ENCODE measurements around the gene GNA12. TPM values are rescaled to one million over a fixed set of nuclear protein-coding genes. Genes with fewer than 3 reads are reported as not detected.

The GNA12 gene
- total and polyA plus RNA-seq, 10 of the 15 experiments (the other 5 are each of a cell fraction or from before 2014, with no cell fraction given): 1.9 to 51.8 (median 12.6) TPM

GRCh38 chr7:2806571-2806970 lies 37.5 kb downstream of the GNA12 start:
- no peak for DNase-seq (ENCODE audit: low read depth, low spot score)
- intact Hi-C loops (cut with micrococcal nuclease; ENCODE audit: unreplicated experiment) (no loop called here), in situ Hi-C loops (cut with MboI) (no loop called here)
- H3K9me3 ChIP-seq (replicated peaks; ENCODE audit: control insufficient read depth, insufficient read depth, low read length): no peaks in the 10 kb centered on the region
- no peaks in the 10 kb centered on the region; a peak in 1 of 4 replicates for H3K36me3 ChIP-seq (ENCODE audit: control insufficient read depth in 2 of 2, insufficient read depth in 2 of 2, low read length in 1 of 2)
- no peaks in the 10 kb centered on the region for H4K20me1 ChIP-seq (ENCODE audit: control insufficient read depth, insufficient read depth)
- WGBS (ENCODE audit: insufficient coverage, insufficient replicate concordance, low lambda C conversion rate, missing lambda C conversion rate): 98% methylated on average over 5 of the region's 5 CpGs
- no peak for ATAC-seq
- no peak for TF ChIP-seq ZBTB4 (CRISPR knock-in tag; IDR thresholded peaks at IDR 0.05)
- no peak for TF ChIP-seq RCOR1 (conservative IDR thresholded peaks at IDR 0.05; ENCODE audit: low read depth, low read length)
- TF ChIP-seq POLR2A (IDR thresholded peaks at IDR 0.05; ENCODE audit: low read depth, low read length): no peak
- TF ChIP-seq KLF5 (IDR thresholded peaks at IDR 0.05; ENCODE audit: partially characterized antibody): no peak
- no peak for TF ChIP-seq SIN3A (IDR thresholded peaks at IDR 0.05; ENCODE audit: low read depth, low read length)
- no peak for TF ChIP-seq NR2F1 (conservative IDR thresholded peaks at IDR 0.05)
- TF ChIP-seq MEF2B (IDR thresholded peaks at IDR 0.05; ENCODE audit: partially characterized antibody, poor library complexity, severe bottlenecking): no peak
- TF ChIP-seq RBBP5 (conservative IDR thresholded peaks at IDR 0.05): no peak
- TF ChIP-seq RAD21 (IDR thresholded peaks at IDR 0.05; ENCODE audit: insufficient read depth, low read depth, low read length): no peak
- no peak for TF ChIP-seq MTA3 (IDR thresholded peaks at IDR 0.05; ENCODE audit: borderline replicate concordance, low read length)
- TF ChIP-seq BCLAF1 (IDR thresholded peaks at IDR 0.05): no peak
- no peak for TF ChIP-seq EGR1 (IDR thresholded peaks at IDR 0.05; ENCODE audit: borderline replicate concordance in 1 of 2, low read depth in 2 of 2, low read length in 2 of 2)
- TF ChIP-seq YY1 (IDR thresholded peaks at IDR 0.05; ENCODE audit: low read depth, low read length): no peak
- ChIA-PET SMC1A (ENCODE audit: uncharacterized antibody, unreplicated experiment) (interaction anchor here (1.1 to 1.6 kb wide), 2 partner anchors 21 to 45 kb away, joined by 3 to 4 read pairs; no protein-coding TSS in a partner anchor), RAD21 (ENCODE audit: unreplicated experiment) (no interaction called here), POLR2A (no interaction called here), CTCF (no interaction called here)
- BruUV-seq (replicated peaks): no TSS peak
- no peak overlapping the region for H3K9ac ChIP-seq (ENCODE audit: control insufficient read depth, insufficient read depth, low read length)
- H3K27ac ChIP-seq (ENCODE audit: control insufficient read depth, insufficient read depth): no peak overlapping the region
- no peak overlapping the region for H3K4me2 ChIP-seq (ENCODE audit: control insufficient read depth, insufficient read depth)
- no peak overlapping the region for H3K4me3 ChIP-seq
- H3K27me3 ChIP-seq (replicated peaks in 1 of 2; ENCODE audit: control insufficient read depth in 2 of 2, insufficient read depth in 2 of 2, low read length in 1 of 2): no peaks in the 10 kb centered on the region
- no peaks in the 10 kb centered on the region for H3K79me2 ChIP-seq (ENCODE audit: control insufficient read depth, insufficient read depth, low read length)
- no peak overlapping the region for H2AFZ ChIP-seq (ENCODE audit: control insufficient read depth, low read depth, low read length)
- H3K4me1 ChIP-seq (ENCODE audit: control insufficient read depth, insufficient read depth, low read length): peaks cover 8% of the 10 kb centered on the region
- FAIRE-seq: no peak
